ENCODE results near the gene VIL1.

The VIL1 gene

DNA sequence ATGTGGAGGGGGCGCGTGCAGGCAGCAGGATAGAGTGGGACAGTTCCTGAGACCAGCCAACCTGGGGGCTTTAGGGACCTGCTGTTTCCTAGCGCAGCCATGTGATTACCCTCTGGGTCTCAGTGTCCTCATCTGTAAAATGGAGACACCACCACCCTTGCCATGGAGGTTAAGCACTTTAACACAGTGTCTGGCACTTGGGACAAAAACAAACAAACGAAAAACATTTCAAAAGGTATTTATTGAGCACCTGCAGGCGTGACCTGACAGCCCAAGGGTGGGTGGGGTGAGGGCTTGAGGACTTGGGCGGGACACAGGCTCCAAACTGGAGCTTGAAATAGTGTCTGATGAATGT is 23.9 kb upstream of the VIL1 start:
- no peak for DNase-seq (ENCODE audit: low read depth in 2 of 2)

DNA sequence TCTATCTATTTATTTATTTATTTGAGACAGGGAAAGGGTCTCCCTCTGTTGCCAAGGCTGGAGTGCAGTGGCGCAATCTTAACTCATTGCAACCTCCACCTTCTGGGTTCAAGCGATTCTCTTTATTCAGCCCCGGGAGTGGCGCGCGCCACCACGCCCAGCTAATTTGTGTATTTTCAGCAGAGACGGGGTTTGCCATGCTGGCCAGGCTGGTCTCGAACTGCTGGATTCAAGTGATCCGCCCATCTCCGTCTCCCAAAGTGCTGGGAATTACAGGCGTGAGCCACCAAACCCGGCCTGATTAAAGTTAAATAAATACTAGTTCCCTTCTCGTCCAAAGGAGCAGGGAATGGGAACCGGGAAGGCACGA is 23.5 kb upstream of the VIL1 start:
- no peak for DNase-seq (ENCODE audit: low read depth in 2 of 2)

DNA sequence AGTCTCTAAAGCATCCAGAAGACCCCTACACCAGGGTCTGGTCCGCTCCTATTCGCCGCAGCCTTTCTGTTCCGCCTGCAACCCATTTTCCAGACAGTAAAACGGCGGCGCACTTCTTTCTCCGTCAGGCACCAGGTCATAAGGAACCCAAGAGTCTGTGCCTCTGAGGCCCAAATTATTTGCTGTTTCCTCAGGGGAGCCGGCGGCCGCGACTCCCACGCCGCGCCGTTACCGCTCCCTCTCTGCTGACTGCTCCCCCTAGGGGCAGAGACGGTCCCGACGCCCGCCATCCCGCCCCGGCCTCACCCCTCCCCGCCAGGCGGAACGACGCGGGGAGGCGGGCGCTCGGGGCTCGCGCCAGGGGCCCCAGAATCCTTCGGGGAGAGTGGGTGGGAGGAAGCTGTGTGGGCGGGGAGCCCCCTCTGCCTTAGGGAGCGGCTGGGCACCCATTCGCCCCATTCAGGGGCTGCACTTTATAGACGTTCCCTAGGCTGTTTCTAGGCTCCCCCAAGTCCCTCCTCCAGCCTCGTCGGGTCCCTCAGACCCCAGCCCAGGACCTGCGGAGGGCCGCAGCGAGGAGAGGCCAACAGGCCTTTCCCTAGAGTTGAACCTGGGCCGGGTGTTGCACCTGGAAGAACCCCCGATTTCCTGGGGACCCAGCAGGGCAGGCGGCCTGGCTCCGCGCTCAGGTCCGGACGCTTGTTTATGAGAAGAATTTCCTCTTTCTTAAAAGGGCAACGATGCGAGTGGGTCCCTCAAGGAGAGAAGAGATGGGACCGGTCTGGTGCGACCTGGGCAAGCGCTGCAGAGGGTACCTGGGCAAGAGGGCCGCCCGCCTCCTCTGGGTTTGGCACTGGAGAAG is 22.9 kb upstream of the VIL1 start:
- peak; percentile 85 to 90 for DNase-seq (ENCODE audit: low read depth in 2 of 2)

DNA sequence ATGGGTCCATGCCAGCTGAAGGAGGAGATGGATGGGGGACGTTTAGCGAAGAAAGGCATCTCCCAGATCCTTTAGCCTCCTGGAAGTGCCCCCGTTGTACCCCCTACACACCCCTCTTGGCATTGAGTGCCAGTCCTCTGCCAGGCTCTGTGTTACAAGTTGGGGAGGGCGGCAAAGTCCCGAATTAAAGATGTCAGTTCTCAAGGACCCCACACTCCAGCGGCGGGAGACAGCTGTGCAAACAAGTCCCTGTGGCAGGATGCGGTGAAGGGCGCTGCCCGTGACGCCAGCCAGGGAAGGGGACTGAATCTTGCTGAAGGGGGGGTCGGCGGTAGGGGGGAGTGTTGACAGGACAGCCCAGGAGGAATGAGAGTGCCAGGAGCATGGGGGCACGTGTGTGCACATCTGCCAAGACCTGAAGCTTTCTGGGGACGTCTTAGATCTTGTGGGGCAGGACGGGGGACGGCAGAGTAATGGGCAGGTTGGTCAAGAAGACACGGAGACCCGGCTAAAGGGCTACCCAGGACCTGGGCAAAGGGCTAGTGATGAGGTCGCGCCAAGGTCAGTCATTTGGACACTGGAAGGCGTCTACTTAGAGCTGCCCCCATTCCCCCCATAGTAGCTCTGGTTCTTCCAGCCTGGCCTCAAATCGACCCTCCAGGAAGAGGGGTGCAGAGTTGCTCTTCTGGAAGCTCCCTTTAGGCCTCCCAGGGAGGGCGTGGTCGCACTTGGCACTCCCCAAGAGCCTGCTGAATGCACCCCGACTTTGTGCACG is 22.0 kb upstream of the VIL1 start:
- peak in 1 of 2 donors; percentile 60 for DNase-seq (ENCODE audit: low read depth in 2 of 2)

- no peak for DNase-seq (ENCODE audit: low read depth in 2 of 2)
Observed at GRCh38 chr2:218397463-218397819, 21.5 kb upstream of the VIL1 start.

DNA sequence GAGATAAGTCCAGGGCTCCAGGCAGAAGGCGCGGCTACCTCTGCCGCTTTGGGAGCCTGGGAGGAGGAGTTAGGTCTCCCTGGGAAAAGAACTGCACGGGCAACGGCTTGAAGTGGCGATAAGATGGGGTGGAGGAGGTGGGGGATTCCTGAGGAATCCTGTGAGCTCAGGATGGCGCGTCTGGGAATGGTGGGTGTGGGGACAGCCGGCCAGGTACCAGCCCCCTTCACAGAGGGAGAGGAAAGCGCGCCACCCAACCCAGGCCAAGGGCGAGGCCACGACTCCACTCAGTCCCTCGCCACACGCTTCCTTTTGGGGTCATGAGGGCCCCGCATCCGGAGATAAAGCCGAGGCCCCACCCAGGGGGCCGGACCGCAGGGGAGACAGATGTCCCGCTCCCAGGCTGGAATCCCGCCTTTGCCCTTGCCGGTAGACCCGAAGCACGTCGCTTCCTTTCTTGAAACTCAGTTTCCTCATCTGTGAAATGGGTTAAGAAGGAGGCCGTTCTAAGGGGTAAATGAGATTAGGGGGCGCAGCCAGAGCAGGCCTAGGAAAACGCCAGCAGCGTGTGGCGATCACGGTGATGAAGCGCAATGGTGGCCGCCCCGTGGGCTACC is 21.0 kb upstream of the VIL1 start:
- DNase-seq (ENCODE audit: low read depth in 2 of 2) = no peak

- peak in 1 of 2 donors; percentile 48 for DNase-seq (ENCODE audit: low read depth in 2 of 2)
Observed at GRCh38 chr2:218398437-218399390, 20.2 kb upstream of the VIL1 start.

GRCh38 chr2:218399391-218400166 is 19.3 kb upstream of the VIL1 start, which contains the start of gene CTDSP1:
CTDSP1 (plus strand) TSS chr2:218399868; CDS start chr2:218400091, 223 bp downstream.
- DNase-seq (ENCODE audit: low read depth in 2 of 2) = peak; percentile 74 to 87

GRCh38 chr2:218400167-218400929 is 18.6 kb upstream of the VIL1 start:
- DNase-seq (ENCODE audit: low read depth in 2 of 2) = no peak

DNA sequence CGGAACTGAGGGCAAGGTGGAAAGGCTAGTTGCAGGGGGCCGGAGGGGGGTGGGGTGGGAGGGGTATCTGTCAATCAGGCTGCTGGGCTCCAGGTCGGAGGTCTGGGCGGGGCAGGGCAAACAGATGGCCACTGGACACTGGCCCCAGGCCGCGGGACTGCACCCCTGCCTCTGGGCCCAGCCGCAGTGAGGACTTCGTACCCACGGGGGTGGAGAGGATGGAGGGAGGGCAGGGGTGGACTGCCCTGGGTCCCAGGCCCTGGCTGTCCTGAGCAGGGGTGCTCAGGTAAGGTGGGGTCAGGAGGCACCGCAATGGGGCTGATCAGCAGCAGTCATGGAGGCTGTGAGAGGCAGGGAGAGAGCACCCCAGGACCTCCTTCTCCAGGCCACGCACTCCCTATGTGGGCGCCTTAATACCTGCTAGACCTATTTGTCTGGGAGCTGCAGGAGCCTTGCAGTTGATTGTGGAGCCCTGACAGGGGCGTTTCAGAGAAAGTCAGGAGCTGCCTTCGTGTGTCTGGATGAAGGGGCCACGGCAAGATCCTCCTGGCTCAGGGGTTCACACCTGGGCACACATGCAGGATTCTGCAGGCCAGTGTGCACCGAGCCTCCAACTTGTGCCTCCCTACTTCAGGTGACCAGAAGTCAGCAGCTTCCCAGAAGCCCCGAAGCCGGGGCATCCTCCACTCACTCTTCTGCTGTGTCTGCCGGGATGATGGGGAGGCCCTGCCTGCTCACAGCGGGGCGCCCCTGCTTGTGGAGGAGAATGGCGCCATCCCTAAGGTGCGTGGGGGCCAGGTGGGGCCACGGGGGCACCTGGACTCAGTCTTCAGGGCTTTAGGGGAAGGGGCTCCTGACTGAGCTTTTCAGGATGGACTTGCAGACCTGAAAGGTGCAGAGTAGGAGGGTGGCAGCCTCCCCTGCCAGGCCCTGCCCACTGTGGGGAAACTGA is 17.7 kb upstream of the VIL1 start:
- no peak for DNase-seq (ENCODE audit: low read depth in 2 of 2)

GRCh38 chr2:218401890-218402289 is 17.0 kb upstream of the VIL1 start:
- DNase-seq (ENCODE audit: low read depth in 2 of 2) = no peak

DNA sequence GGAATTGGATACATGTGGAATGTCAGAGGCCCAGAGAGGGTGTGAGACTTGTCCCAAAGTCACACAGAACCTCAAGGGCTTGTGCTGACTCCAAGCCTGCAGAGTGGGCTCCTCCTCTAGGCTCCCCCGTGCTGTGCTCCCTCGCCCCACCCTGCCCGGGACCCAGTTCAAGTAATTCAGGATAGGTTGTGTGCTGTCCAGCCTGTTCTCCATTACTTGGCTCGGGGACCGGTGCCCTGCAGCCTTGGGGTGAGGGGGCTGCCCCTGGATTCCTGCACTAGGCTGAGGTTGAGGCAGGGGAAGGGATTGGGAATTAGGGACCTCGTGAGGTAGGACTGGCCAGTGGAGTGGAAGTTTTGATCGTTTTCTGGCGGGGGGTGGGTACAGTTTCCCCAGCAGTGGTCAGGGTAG is 16.4 kb upstream of the VIL1 start:
- DNase-seq (ENCODE audit: low read depth in 2 of 2) = no peak

DNA sequence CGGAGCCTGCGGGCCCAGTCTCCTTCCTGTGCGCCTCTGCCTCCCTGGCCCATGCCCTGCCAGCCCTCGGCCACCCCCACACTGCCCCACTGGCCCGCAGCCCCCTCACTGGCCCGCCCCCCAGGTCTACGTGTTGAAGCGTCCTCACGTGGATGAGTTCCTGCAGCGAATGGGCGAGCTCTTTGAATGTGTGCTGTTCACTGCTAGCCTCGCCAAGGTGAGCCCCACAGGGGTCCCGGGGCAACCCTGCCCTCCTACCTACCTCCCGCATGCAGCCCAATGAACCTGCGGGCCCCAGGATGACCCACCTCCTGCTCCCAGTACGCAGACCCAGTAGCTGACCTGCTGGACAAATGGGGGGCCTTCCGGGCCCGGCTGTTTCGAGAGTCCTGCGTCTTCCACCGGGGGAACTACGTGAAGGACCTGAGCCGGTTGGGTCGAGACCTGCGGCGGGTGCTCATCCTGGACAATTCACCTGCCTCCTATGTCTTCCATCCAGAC is 16.0 kb upstream of the VIL1 start:
- DNase-seq (ENCODE audit: low read depth in 2 of 2) = no peak

DNA sequence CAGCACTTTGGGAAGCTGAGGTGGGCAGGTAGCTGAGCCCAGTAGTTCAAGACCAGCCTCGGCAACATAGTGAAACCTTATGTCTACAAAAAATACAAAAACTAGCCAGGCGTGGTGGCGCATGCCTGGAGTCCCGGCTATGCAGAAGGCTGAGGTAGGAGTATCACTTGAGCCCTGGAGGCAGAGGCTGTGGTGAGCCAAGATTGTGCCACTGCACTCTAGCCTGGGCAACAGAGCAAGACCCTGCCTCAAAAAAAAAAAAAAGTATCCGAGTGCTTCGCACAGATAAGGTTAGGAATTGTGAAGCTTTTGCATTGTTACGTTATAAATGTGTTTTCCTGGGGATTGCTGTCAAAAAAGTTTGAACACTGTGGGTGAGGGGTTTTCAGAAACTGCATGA is 15.1 kb upstream of the VIL1 start:
- no peak for DNase-seq (ENCODE audit: low read depth in 2 of 2)

- DNase-seq (ENCODE audit: low read depth in 2 of 2) = no peak
Observed at GRCh38 chr2:218404351-218405085, 14.4 kb upstream of the VIL1 start.

GRCh38 chr2:218405086-218405745 is 13.7 kb upstream of the VIL1 start:
- DNase-seq (ENCODE audit: low read depth in 2 of 2) = no peak

DNA sequence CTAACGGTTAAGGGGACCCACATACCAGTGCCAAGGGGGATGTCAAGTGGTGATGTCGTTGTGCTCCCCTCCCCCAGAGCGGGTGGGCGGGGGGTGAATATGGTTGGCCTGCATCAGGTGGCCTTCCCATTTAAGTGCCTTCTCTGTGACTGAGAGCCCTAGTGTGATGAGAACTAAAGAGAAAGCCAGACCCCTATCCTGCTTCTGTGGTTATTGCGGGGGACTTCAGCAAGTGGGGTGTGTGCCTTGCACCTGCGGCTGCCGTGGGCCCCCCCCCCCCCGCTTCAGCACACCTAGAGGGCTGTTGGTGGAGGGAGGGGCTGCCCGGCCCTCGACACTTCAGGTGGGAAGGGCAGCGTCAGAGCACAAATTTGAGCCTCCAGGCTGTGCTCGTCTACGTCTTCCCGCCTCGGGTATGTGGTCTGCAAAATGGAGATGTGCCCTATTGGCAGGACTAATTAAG is 13.1 kb upstream of the VIL1 start:
- no peak for DNase-seq (ENCODE audit: low read depth in 2 of 2)
